CD4-positive, CD25-positive, alpha-beta regulatory T cell (primary cell): ENCODE measurements around the gene GMPR. TPM values are rescaled to one million over a fixed set of nuclear protein-coding genes. Genes with fewer than 3 reads are reported as not detected.
"Not testable (repeated sequence)": the region's sequence is repeated elsewhere in the genome, so short reads cannot be mapped to it uniquely, and the experiment has no call there.

Source experiments
- ATAC-seq, 2 donors: fragments of 150-1000 bp; cut with Tn5 transposase; one replicate each; pipeline ENCODE4 v1.10.0; 2021; ENCODE audit warnings: low read depth in 2 of 2, moderate number of reproducible peaks in 2 of 2, moderate library complexity in 1 of 2
- DNase-seq, 3 donors: peaks; one replicate each; pipeline versions ENCODE4 v3.0.0 to v3.0.0-alpha.2; 2012 to 2022; ENCODE audit warnings: mixed read lengths in 1 of 3
- H3K27ac ChIP-seq: one replicate; pipeline ENCODE4 v1.7.0; 2013; ENCODE audit warnings: mild to moderate bottlenecking, low read length; ENCODE audit not compliant: insufficient read depth, poor library complexity, severe bottlenecking
- H3K27me3 ChIP-seq: one replicate; pipeline ENCODE4 v1.7.0; 2013; ENCODE audit warnings: low read length; ENCODE audit not compliant: control insufficient read depth, insufficient read depth
- H3K36me3 ChIP-seq: one replicate; pipeline ENCODE4 v1.7.0; 2013; ENCODE audit warnings: mild to moderate bottlenecking, low read length, moderate library complexity; ENCODE audit not compliant: control insufficient read depth, insufficient read depth
- H3K4me1 ChIP-seq: 2 replicates; pipeline ENCODE4 v1.7.0; 2013; ENCODE audit warnings: mild to moderate bottlenecking, low read length; ENCODE audit not compliant: insufficient read depth, control insufficient read depth, poor library complexity, severe bottlenecking
- H3K4me3 ChIP-seq: one replicate; pipeline ENCODE4 v1.7.0; 2013; ENCODE audit warnings: low read depth, mild to moderate bottlenecking, low read length, moderate library complexity
- H3K9me3 ChIP-seq, 2 experiments: 1 replicate in 1 of 2; 2 replicates in 1 of 2; pipeline ENCODE4 v1.7.0; 2013; ENCODE audit warnings: low read length in 2 of 2, mild to moderate bottlenecking in 1 of 2, moderate library complexity in 1 of 2; ENCODE audit not compliant: control insufficient read depth in 2 of 2
- H3K27ac Mint-ChIP-seq, 3 donors: one replicate each; pipeline ENCODE4 v1.8.0; 2020 to 2022; ENCODE audit warnings: mild to moderate bottlenecking in 3 of 3, mixed read lengths in 3 of 3, moderate library complexity in 2 of 3
- H3K27me3 Mint-ChIP-seq: one replicate; pipeline ENCODE4 v1.8.0; 2022; ENCODE audit warnings: mild to moderate bottlenecking, mixed read lengths
- H3K36me3 Mint-ChIP-seq: one replicate; pipeline ENCODE4 v1.8.0; 2020; ENCODE audit warnings: mixed read lengths
- H3K4me1 Mint-ChIP-seq, 4 donors: one replicate each; pipeline ENCODE4 v1.8.0; 2020 to 2022; ENCODE audit warnings: mixed read lengths in 4 of 4, mild to moderate bottlenecking in 1 of 4
- H3K4me3 Mint-ChIP-seq, 4 donors: one replicate each; pipeline ENCODE4 v1.8.0; 2020 to 2022; ENCODE audit warnings: mild to moderate bottlenecking in 4 of 4, mixed read lengths in 4 of 4, moderate library complexity in 3 of 4
- H3K9me3 Mint-ChIP-seq, 7 donors: one replicate each; pipeline ENCODE4 v1.8.0; 2020 to 2022; ENCODE audit warnings: mixed read lengths in 7 of 7, mild to moderate bottlenecking in 3 of 7, moderate library complexity in 2 of 7
- polyA plus RNA-seq, 4 donors: library from polyadenylated mRNA; unstranded; fragments of 300-500 nt; fragmentation: Illumina TruSeq; gene quantifications; one replicate each; pipeline ENCODE4 v1.2.3, GENCODE V29; 2021
- total RNA-seq: library from RNA; stranded (reverse); gene quantifications from one replicate; pipeline ENCODE4 v1.2.3, GENCODE V29; 2022

The GMPR gene
- total and polyA plus RNA-seq, 5 donors from 2014 or later = 1.3 to 1.8 TPM; not detected in 3

GRCh38 chr6:16263464-16264099 lies 25.2 kb downstream of the GMPR start:
- not testable (repeated sequence) for H3K4me1 Mint-ChIP-seq, DNase-seq, ATAC-seq, H3K4me3 Mint-ChIP-seq, H3K9me3 ChIP-seq, H3K4me1 ChIP-seq, H3K36me3 Mint-ChIP-seq, H3K9me3 Mint-ChIP-seq, H3K27ac Mint-ChIP-seq, H3K27me3 ChIP-seq, H3K4me3 ChIP-seq, H3K36me3 ChIP-seq, H3K27ac ChIP-seq
- H3K27me3 Mint-ChIP-seq = peaks cover 10% of the 10 kb centered on the region

- no peaks in the 10 kb centered on the region for H3K4me1 ChIP-seq
- no peak for ATAC-seq
Observed at GRCh38 chr6:16264785-16265184, 26.4 kb downstream of the GMPR start.

GRCh38 chr6:16265351-16266341 lies 27.3 kb downstream of the GMPR start:
- Mint-ChIP-seq H3K4me3 (no peak overlapping the region), H3K36me3 (no peaks in the 10 kb centered on the region), H3K27ac (no peak overlapping the region), H3K9me3 (no peaks in the 10 kb centered on the region), H3K27me3 (peaks cover 10% of the 10 kb centered on the region), H3K4me1 (no peaks in the 10 kb centered on the region)
- H3K27me3 ChIP-seq = no peaks in the 10 kb centered on the region
- H3K9me3 ChIP-seq = no peaks in the 10 kb centered on the region
- DNase-seq (no peak), ATAC-seq (no peak)
- no peaks in the 10 kb centered on the region for H3K36me3 ChIP-seq
- H3K4me1 ChIP-seq = no peaks in the 10 kb centered on the region
- H3K27ac ChIP-seq = no peak overlapping the region
- H3K4me3 ChIP-seq = no peak overlapping the region

More at GRCh38 chr6:16264785-16265184, 26.4 kb downstream of the GMPR start:
- Mint-ChIP-seq H3K4me1 (no peaks in the 10 kb centered on the region), H3K36me3 (no peaks in the 10 kb centered on the region), H3K9me3 (no peaks in the 10 kb centered on the region), H3K27ac (no peak overlapping the region), H3K4me3 (no peak overlapping the region), H3K27me3 (peaks cover 10% of the 10 kb centered on the region)
- H3K27ac ChIP-seq = no peak overlapping the region
- no peaks in the 10 kb centered on the region for H3K36me3 ChIP-seq
- H3K27me3 ChIP-seq = no peaks in the 10 kb centered on the region
- H3K9me3 ChIP-seq = no peaks in the 10 kb centered on the region
- H3K4me3 ChIP-seq = no peak overlapping the region
- DNase-seq = no peak

GRCh38 chr6:16267428-16268263 lies 29.3 kb downstream of the GMPR start:
- Mint-ChIP-seq H3K27me3 (peaks cover 10% of the 10 kb centered on the region), H3K4me3 (no peak overlapping the region)

GRCh38 chr6:16269442-16270070 lies 31.2 kb downstream of the GMPR start:
- not testable (repeated sequence) for H3K36me3 Mint-ChIP-seq, H3K9me3 Mint-ChIP-seq, H3K4me1 ChIP-seq, ATAC-seq, H3K27me3 Mint-ChIP-seq, H3K36me3 ChIP-seq, H3K4me3 Mint-ChIP-seq, H3K27me3 ChIP-seq, DNase-seq, H3K4me3 ChIP-seq, H3K27ac Mint-ChIP-seq, H3K9me3 ChIP-seq, H3K27ac ChIP-seq, H3K4me1 Mint-ChIP-seq

More at GRCh38 chr6:16267428-16268263, 29.3 kb downstream of the GMPR start:
- H3K4me1 Mint-ChIP-seq = no peaks in the 10 kb centered on the region
- ATAC-seq (no peak), DNase-seq (no peak)
- no peak overlapping the region for H3K27ac ChIP-seq
- H3K36me3 ChIP-seq = no peaks in the 10 kb centered on the region
- no peak overlapping the region for H3K4me3 ChIP-seq
- no peaks in the 10 kb centered on the region for H3K9me3 ChIP-seq
- H3K27ac Mint-ChIP-seq = no peak overlapping the region
- H3K36me3 Mint-ChIP-seq = no peaks in the 10 kb centered on the region
- no peaks in the 10 kb centered on the region for H3K9me3 Mint-ChIP-seq
- H3K4me1 ChIP-seq = no peaks in the 10 kb centered on the region
- no peaks in the 10 kb centered on the region for H3K27me3 ChIP-seq

- no peak overlapping the region for H3K27ac ChIP-seq
- no peaks in the 10 kb centered on the region for H3K27me3 ChIP-seq
- H3K9me3 ChIP-seq = no peaks in the 10 kb centered on the region
- no peaks in the 10 kb centered on the region for H3K4me1 Mint-ChIP-seq
- H3K27ac Mint-ChIP-seq = no peak overlapping the region
- no peak for ATAC-seq
- H3K36me3 Mint-ChIP-seq = no peaks in the 10 kb centered on the region
- H3K36me3 ChIP-seq = no peaks in the 10 kb centered on the region
- no peak for DNase-seq
- no peaks in the 10 kb centered on the region for H3K9me3 Mint-ChIP-seq
- H3K4me3 ChIP-seq = no peak overlapping the region
- peaks cover 4% of the 10 kb centered on the region for H3K27me3 Mint-ChIP-seq
- H3K4me1 ChIP-seq = no peaks in the 10 kb centered on the region
- H3K4me3 Mint-ChIP-seq = no peak overlapping the region
Observed at GRCh38 chr6:16270178-16270794, 31.9 kb downstream of the GMPR start.

- Mint-ChIP-seq H3K27ac (no peak overlapping the region), H3K36me3 (no peaks in the 10 kb centered on the region), H3K4me3 (no peak overlapping the region), H3K4me1 (no peaks in the 10 kb centered on the region), H3K27me3 (peaks cover 11% of the 10 kb centered on the region), H3K9me3 (no peaks in the 10 kb centered on the region)
- Histone ChIP-seq H3K27ac (no peak overlapping the region), H3K9me3 (no peaks in the 10 kb centered on the region), H3K4me1 (no peaks in the 10 kb centered on the region), H3K36me3 (no peaks in the 10 kb centered on the region), H3K27me3 (no peaks in the 10 kb centered on the region), H3K4me3 (no peak overlapping the region)
- ATAC-seq (no peak), DNase-seq (no peak)
Observed at GRCh38 chr6:16271428-16271827, 33.0 kb downstream of the GMPR start.
